HepG2 (cell line): ENCODE results near the gene TMEM145. TPM values are rescaled to one million over a fixed set of nuclear protein-coding genes. Genes with fewer than 3 reads are reported as not detected.
A peak's percentile ranks its signal among the peaks of the same experiment; 100 is the strongest.

Experiments
- ETV5 ChIP-seq: IDR thresholded peaks from 2 replicates; pipeline ENCODE4 v1.6.1; 2018; ENCODE audit warnings: missing biosample characterization, missing genetic modification reagents, inconsistent platforms, borderline replicate concordance
- FOSL2 ChIP-seq: sonication (generic); formaldehyde crosslinking; IDR thresholded peaks from 2 replicates; pipeline ENCODE4 v1.4.0; 2020; ENCODE audit warnings: missing genetic modification reagents
- HMGA1 ChIP-seq: sonication (generic); formaldehyde crosslinking; conservative IDR thresholded peaks from 2 replicates; pipeline ENCODE4 v1.4.0; 2020; ENCODE audit warnings: missing genetic modification reagents
- MLXIP ChIP-seq: sonication (generic); formaldehyde crosslinking; IDR thresholded peaks from 2 replicates; pipeline ENCODE4 v1.9.0; 2021; ENCODE audit warnings: missing genetic modification reagents, borderline replicate concordance
- MXD1 ChIP-seq: sonication (generic); formaldehyde crosslinking; IDR thresholded peaks from 2 replicates; pipeline ENCODE4 v1.4.0; 2020; ENCODE audit warnings: mild to moderate bottlenecking, missing genetic modification reagents
- NR2F2 ChIP-seq: IDR thresholded peaks from 2 replicates; pipeline ENCODE4 v1.6.1; 2012; ENCODE audit warnings: low read depth, inconsistent platforms, borderline replicate concordance
- PRDM15 ChIP-seq: sonication (generic); formaldehyde crosslinking; IDR thresholded peaks from 2 replicates; pipeline ENCODE4 v1.4.0; 2020; ENCODE audit warnings: missing genetic modification reagents
- TAF15 ChIP-seq: fragments of 200-400 bp; formaldehyde crosslinking; IDR thresholded peaks from one replicate; pipeline ENCODE4 v1.6.1; 2018; ENCODE audit warnings: mild to moderate bottlenecking, low read depth, low read length; ENCODE audit not compliant: poor library complexity, severe bottlenecking
- TBX2 ChIP-seq: sonication (generic); formaldehyde crosslinking; IDR thresholded peaks from 2 replicates; pipeline ENCODE4 v1.5.0; 2020; ENCODE audit warnings: missing genetic modification reagents, mild to moderate bottlenecking, borderline replicate concordance
- TFE3 ChIP-seq: IDR thresholded peaks from 2 replicates; pipeline ENCODE4 v1.6.1; 2016
- THAP9 ChIP-seq: sonication (generic); formaldehyde crosslinking; IDR thresholded peaks from 2 replicates; pipeline ENCODE4; 2020; ENCODE audit warnings: missing genetic modification reagents, mild to moderate bottlenecking, borderline replicate concordance
- ZBTB37 ChIP-seq: sonication (generic); formaldehyde crosslinking; IDR thresholded peaks from 2 replicates; pipeline ENCODE4 v1.4.0; 2020; ENCODE audit warnings: mild to moderate bottlenecking, missing genetic modification reagents
- ZMYM4 ChIP-seq: sonication (generic); formaldehyde crosslinking; IDR thresholded peaks from 2 replicates; pipeline ENCODE4 v1.8.1; 2023; ENCODE audit warnings: mild to moderate bottlenecking, missing genetic modification reagents
- ZNF616 ChIP-seq: sonication (generic); formaldehyde crosslinking; IDR thresholded peaks from 2 replicates; pipeline ENCODE4 v1.5.0; 2020; ENCODE audit warnings: low read depth, mild to moderate bottlenecking, missing genetic modification reagents
- ZNF790 ChIP-seq: sonication (generic); formaldehyde crosslinking; IDR thresholded peaks from 2 replicates; pipeline ENCODE4 v1.8.0; 2022; ENCODE audit warnings: missing genetic modification reagents, mild to moderate bottlenecking, borderline replicate concordance
- polyA plus RNA-seq, 8 experiments: library from polyadenylated mRNA; depleted of rRNA in 3 of 8; stranded (reverse) in 7 of 8; unstranded in 1 of 8; fragments of >200 nt; fragmentation: Illumina TruSeq in 4 of 8; extraction: Trizol in 4 of 8; gene quantifications; 2 replicates each; pipeline versions ENCODE4 v1.2.1 to v1.2.3, GENCODE V29; 2011 to 2016; ENCODE audit warnings: low read depth in 4 of 8, missing spikeins in 1 of 8, mixed read lengths in 1 of 8; ENCODE audit not compliant: insufficient read depth in 1 of 8
- total RNA-seq, 5 experiments: library from RNA; depleted of rRNA; stranded (reverse); fragments of >200 nt; fragmentation: Illumina TruSeq; extraction: Trizol; gene quantifications; 2 replicates each; pipeline ENCODE4 v1.2.3, GENCODE V29; 2016; ENCODE audit warnings: low read depth in 1 of 5

The TMEM145 gene
- total and polyA plus RNA-seq, 2 of the 13 experiments (the other 11 are each of a cell fraction or from before 2014, with no cell fraction given), result 0.07 to 5.1 TPM

GRCh38 chr19:42268142-42268703, 44.9 kb upstream of the TMEM145 start (continued):
- TF ChIP-seq THAP9 (CRISPR knock-in tag) (peak; percentile 77; the same call in 1 of the 2 replicates), FOSL2 (CRISPR knock-in tag) (peak; percentile 71), MXD1 (CRISPR knock-in tag) (no peak; the same call in 1 of the 2 replicates), ZNF790 (CRISPR knock-in tag) (no peak), NR2F2 (no peak), HMGA1 (CRISPR knock-in tag) (no peak), ZMYM4 (CRISPR knock-in tag) (peak; percentile 56; the same call in 1 of the 2 replicates), PRDM15 (CRISPR knock-in tag) (peak; percentile 47; the same call in 1 of the 2 replicates), ETV5 (peak; percentile 44; the same call in 1 of the 2 replicates), ZBTB37 (CRISPR knock-in tag) (no peak), MLXIP (CRISPR knock-in tag) (no peak), TFE3 (CRISPR knock-in tag) (no peak), ZNF616 (CRISPR knock-in tag) (no peak), TBX2 (CRISPR knock-in tag) (peak; percentile 72; the same call in 1 of the 2 replicates), TAF15 (no peak)
